D721Med (cell line): ENCODE data around the gene MND1.

Experiments used
- DNase-seq: peaks from one replicate; pipeline ENCODE4 v3.0.0; 2011; ENCODE audit warnings: low spot score; ENCODE audit not compliant: insufficient read length
- FAIRE-seq: peaks from 2 replicates; lab custom pipeline; 2011; peaks lifted over from hg19 to GRCh38; lab: Jason Lieb, UNC
- TF ChIP-seq, protein P1 (sequence below): IDR thresholded peaks from 2 replicates; pipeline ENCODE4 v1.5.1; 2012; ENCODE audit warnings: mild to moderate bottlenecking, control low read depth; ENCODE audit not compliant: insufficient read depth; ENCODE audit errors: missing control alignments

The MND1 gene

DNA sequence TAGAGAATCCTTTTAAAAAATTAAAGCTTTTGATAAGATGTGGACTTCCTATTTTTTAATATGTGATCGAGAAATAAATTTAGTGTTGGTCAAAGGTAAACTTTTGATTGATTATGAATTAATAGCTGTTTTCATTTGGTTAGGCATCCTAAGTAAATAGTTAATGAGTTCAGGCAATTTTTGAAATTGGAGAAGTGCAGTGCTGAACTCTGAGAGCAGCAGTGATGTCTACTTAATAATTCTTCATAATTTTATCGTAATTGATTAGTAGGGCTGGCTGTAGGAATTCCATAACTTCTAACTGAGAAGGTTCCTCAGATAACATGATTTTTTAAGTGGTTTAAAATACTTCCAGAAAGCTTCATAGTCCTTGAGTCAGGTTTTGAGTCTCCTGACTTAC is 1.5 kb downstream of the MND1 start:
- FAIRE-seq: no peak
- TF ChIP-seq, protein P1, sequence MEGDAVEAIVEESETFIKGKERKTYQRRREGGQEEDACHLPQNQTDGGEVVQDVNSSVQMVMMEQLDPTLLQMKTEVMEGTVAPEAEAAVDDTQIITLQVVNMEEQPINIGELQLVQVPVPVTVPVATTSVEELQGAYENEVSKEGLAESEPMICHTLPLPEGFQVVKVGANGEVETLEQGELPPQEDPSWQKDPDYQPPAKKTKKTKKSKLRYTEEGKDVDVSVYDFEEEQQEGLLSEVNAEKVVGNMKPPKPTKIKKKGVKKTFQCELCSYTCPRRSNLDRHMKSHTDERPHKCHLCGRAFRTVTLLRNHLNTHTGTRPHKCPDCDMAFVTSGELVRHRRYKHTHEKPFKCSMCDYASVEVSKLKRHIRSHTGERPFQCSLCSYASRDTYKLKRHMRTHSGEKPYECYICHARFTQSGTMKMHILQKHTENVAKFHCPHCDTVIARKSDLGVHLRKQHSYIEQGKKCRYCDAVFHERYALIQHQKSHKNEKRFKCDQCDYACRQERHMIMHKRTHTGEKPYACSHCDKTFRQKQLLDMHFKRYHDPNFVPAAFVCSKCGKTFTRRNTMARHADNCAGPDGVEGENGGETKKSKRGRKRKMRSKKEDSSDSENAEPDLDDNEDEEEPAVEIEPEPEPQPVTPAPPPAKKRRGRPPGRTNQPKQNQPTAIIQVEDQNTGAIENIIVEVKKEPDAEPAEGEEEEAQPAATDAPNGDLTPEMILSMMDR: no peak
- no peak for DNase-seq

DNA sequence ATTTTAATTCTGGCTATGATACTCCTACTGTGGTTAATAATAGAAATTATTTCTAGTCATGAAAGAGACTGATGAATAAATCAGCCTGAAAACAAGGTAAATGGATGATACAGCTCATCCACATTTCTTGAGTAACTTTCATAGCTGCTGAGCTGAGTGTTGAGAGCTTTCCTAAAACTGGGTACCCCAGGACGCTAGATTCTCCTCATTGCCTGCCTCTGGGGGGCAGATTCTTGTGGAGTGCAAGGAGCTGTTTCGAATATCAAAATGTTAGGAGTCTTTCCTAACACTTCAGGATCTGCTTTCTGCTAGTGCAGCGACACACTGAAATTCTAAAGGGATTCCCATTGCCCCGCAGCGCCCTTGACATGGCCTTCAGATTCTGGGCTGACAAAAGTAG is 2.1 kb downstream of the MND1 start:
- no peak for FAIRE-seq
- TF ChIP-seq, protein P1: no peak
- DNase-seq: no peak

DNA sequence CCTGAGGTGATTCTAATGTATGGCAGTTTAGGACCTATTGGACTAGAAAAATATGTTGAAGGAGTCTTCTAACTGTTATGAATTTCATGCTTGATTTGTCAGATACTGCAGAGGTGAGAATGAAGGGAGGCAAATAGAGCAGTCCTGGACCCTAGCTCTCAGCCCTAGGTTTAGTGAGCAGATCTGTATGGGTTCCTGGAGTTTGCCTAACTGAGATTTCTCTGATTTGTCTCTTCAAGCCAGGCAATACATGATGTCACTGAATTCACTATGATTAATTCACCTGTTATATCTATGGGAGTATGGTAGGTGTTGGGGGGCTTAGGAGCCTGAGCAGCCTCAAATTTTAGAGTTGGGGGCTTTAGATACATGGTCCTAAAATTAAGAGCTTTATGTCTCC is 2.6 kb downstream of the MND1 start:
- FAIRE-seq (no peak), DNase-seq (no peak)
- TF ChIP-seq, protein P1: no peak

DNA sequence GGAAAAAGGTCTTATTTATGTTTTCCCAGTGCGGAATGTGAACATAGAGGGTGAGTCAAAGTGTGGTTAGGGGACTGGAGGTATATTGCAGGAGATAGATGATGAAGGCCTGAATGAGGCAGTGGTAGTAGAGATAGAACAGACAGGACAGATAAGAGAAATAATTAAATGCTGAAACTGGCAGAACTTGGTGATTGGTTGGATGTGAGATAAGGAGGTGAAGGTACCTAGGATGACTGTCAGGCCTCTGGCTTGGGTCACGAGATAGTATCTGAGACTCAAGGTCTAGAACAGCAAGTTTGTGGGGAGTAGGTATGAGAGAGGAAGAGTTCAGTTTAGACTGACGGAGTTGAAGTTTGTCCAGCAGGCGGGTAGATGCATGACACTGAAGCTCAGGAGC is 3.5 kb downstream of the MND1 start:
- FAIRE-seq: no peak
- DNase-seq: no peak
- TF ChIP-seq, protein P1: no peak

DNA sequence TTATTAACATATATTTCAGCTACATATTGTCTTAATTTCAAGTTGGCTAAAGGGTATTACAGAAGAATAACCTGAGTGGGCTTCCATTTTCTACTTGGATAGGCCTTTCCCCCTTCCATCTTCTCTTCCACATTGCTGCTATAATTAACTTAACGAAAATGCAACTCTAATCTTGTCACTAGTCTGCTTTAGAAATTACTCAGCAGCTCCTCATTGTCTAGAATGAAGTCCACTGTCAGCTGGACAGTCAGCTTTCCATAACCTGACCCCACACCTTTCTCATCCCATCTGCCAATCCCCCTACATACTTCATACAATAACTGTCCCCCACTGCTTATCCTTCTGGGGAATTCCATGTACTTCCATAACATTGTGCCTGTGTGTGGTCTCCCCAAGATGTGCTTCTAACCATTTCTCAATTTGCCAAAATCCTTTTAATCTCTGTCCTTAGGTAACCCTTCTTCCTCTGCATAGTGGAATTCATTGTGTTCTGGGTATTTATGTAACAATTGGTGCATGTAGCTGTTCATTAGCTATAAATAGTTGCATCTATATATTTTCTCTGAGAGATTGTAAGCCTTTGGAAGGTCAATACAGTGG is 4.8 kb downstream of the MND1 start:
- FAIRE-seq (no peak), DNase-seq (no peak)
- TF ChIP-seq, protein P1: no peak

DNA sequence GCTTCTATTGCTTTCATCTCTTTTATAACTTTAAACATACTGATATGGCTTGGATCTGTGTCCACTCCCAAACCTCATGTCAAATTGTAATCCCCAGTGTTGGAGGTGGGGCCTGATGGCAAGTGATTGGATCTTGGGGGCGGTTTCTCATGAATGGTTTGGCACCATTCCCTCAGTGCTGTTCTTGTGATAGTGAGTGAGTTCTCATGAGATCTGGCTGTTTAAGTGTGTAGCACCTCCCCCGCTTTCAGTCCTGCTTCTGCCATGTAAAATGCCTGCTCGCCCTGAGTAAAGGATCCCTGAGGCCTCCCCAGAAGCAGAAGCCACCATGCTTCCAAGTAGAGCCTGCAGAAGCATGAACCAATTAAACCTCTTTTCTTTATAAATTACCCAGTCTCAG is 17.7 kb downstream of the MND1 start:
- FAIRE-seq (no peak), DNase-seq (no peak)
- TF ChIP-seq, protein P1: no peak

DNA sequence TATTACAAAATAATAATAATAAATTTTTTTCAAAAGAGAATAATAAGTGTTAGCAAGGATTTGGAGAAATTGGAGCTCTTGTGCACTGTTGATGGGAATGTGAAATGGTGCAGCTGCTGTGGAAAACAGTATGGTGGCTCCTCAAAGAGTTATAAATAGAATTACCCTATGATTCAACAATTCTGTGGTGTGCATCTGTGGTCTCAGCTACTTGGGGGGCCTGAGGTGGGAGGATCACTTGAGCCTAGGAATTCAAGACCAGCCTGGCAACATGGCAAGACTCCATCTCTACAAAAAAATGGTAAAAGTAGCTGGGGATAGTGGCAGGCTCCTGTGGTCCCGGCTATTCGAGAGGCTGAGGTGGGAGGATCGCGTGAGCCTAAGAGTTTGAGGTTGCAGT is 19.6 kb downstream of the MND1 start:
- no peak for DNase-seq
- TF ChIP-seq, protein P1: no peak
- FAIRE-seq: no peak
